Coronary artery (tissue), 2 donors: ENCODE data around the gene RAB34.

Source experiments
- DNase-seq: peaks from one replicate; pipeline ENCODE4 v3.0.0-alpha.2; 2017; ENCODE audit warnings: low spot score
- H3K27ac ChIP-seq, 2 donors: fragments of 200-600 bp; sonication (generic); one replicate each; pipeline ENCODE4 v1.5.1; 2016 to 2019
- H3K4me3 ChIP-seq: fragments of 200-600 bp; sonication (generic); 2 replicates; pipeline ENCODE4 v1.5.1; 2016; ENCODE audit warnings: mild to moderate bottlenecking, moderate library complexity
- TF ChIP-seq, protein P1 (sequence below): fragments of 200-600 bp; sonication (generic); IDR thresholded peaks from one replicate; pipeline ENCODE4 v1.5.1; 2019; ENCODE audit warnings: antibody characterized with exemption

The RAB34 gene

DNA sequence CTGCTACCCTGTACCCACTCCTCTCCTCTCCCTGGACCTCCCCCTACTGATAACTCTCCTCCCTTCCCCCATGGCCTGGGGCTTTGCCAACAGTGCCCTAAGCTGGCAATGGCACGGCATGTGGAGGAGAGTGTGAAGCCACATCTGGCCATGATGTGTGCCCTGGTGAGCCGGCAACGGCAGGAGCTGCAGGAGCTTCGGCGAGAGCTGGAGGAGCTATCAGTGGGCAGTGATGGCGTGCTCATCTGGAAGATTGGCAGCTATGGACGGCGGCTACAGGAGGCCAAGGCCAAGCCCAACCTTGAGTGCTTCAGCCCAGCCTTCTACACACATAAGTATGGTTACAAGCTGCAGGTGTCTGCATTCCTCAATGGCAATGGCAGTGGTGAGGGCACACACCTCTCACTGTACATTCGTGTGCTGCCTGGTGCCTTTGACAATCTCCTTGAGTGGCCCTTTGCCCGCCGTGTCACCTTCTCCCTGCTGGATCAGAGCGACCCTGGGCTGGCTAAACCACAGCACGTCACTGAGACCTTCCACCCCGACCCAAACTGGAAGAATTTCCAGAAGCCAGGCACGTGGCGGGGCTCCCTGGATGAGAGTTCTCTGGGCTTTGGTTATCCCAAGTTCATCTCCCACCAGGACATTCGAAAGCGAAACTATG lies 31.3 kb upstream of the RAB34 start:
- Histone ChIP-seq H3K27ac (peak overlapping the region in 1 of 2 donors; percentile 17), H3K4me3 (no peak overlapping the region)
- TF ChIP-seq, protein P1, sequence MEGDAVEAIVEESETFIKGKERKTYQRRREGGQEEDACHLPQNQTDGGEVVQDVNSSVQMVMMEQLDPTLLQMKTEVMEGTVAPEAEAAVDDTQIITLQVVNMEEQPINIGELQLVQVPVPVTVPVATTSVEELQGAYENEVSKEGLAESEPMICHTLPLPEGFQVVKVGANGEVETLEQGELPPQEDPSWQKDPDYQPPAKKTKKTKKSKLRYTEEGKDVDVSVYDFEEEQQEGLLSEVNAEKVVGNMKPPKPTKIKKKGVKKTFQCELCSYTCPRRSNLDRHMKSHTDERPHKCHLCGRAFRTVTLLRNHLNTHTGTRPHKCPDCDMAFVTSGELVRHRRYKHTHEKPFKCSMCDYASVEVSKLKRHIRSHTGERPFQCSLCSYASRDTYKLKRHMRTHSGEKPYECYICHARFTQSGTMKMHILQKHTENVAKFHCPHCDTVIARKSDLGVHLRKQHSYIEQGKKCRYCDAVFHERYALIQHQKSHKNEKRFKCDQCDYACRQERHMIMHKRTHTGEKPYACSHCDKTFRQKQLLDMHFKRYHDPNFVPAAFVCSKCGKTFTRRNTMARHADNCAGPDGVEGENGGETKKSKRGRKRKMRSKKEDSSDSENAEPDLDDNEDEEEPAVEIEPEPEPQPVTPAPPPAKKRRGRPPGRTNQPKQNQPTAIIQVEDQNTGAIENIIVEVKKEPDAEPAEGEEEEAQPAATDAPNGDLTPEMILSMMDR: no peak
- DNase-seq: no peak

DNA sequence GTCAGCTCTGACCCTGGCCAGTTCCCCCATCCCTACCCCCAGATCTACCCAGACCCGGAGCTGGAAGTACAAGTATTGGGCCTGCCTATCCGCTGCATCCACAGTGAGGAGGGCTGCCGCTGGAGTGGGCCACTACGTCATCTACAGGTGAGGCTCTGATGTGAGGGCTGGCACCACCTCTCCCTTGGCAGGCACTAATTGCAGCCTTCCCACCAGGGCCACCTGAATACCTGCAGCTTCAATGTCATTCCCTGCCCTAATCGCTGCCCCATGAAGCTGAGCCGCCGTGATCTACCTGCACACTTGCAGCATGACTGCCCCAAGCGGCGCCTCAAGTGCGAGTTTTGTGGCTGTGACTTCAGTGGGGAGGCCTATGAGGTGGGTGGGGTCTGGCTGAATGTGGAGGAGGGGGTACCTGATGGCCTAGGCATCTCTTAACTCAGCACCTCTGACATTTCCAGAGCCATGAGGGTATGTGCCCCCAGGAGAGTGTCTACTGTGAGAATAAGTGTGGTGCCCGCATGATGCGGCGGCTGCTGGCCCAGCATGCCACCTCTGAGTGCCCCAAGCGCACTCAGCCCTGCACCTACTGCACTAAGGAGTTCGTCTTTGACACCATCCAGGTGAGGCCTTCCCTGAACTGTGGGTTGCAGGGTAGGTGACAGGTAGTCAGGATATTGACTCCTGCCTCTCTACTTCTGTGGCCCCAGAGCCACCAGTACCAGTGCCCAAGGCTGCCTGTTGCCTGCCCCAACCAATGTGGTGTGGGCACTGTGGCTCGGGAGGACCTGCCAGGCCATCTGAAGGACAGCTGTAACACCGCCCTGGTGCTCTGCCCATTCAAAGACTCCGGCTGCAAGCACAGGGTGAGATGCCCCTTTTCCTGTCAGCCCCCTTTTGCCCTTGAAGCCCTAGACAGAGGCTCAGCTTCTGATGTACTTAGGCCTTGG lies 30.4 kb upstream of the RAB34 start:
- H3K27ac ChIP-seq: peak overlapping the region in 1 of 2 donors; percentile 90
- DNase-seq: no peak
- TF ChIP-seq, protein P1: no peak
- no peak overlapping the region for H3K4me3 ChIP-seq

DNA sequence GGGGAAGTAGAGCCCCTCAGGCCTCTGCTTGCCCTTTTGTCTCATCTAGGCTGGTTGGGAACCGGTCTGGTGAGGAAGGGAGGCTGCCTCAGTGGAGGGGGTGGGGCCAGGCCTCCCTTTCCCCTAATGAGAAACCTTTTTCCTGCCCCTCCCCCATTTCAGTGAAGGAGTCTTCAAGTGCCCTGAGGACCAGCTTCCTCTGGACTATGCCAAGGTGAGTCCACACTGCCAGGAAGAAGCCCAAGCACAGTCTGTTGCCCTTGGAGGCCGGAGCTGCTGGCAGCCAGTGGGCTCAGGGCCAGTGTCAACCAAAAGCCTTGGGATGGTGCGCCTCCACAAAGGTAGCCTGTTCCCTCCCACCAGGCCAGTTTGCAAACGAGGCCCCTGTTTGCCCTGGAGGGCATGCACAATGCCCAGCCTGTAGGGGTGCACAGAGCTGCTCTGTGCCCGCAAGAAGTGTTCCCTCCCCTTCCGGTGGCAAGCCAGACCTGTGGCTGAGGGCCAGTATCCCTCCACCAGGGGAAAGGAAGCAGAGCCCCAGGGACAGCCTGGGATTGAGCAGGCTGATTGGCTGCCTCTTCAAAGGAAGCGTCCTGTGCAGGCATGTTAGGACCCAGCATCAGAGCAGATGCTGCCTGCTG lies 29.5 kb upstream of the RAB34 start:
- Histone ChIP-seq H3K4me3 (no peak overlapping the region), H3K27ac (peak overlapping the region; percentile 15 to 90)
- no peak for DNase-seq
- TF ChIP-seq, protein P1: no peak

DNA sequence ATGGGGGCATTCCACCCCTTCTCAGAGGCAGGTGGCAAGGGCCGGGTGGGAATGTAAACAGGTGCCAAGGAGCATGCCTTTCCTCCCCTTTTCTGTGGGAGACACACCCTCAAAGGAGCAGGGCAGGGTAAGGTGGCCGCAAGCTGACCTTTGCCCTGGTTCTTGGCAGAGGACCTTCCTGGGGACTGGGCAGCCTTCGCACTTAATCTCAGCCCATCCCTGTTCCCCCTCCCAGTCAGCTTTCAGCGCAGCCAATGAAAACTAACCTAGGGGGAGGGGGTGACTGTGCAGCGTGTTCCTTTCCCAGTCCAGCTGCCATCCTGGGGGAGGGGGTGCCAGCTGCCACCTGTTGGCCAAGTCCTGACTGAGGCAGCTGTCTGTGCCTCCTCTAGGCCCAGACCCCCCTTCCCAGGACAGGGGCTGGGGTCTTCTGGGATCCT lies 29.0 kb upstream of the RAB34 start:
- H3K27ac ChIP-seq: peak overlapping the region; percentile 15 to 90
- TF ChIP-seq, protein P1: no peak
- H3K4me3 ChIP-seq: no peak overlapping the region
- no peak for DNase-seq

DNA sequence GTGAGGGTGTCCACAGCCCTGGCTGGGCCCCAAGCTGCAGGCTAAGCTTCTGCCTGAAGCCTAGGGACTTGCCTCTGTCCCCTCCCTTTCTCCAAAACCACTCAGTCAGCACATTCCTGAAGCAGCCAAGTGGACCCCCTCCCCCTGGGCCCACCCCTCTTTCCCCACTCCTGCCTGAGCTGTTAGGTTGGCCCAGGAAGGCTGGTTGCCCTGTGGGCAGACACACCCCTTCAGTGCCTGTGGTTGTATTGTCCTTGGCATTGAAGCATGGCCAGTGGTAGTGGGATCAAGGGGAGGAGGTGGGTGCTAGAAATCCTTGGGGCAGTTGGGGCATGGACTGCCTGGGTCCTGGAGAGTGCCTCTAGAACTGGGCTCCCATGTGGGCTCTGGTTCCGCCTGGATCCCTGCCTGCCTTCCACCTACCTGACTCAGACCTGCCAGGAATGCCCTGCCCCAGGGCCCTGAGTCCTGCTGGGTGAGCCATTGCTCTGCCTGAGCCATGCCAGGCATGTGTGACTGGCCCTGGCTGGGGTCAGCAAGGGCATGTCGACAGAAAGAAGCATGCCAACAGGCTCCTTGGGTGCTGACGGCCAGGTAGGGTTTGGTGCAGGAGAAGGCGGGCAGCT lies 28.2 kb upstream of the RAB34 start:
- peak overlapping the region; percentile 73 for H3K4me3 ChIP-seq
- H3K27ac ChIP-seq: peak overlapping the region; percentile 85 to 90
- DNase-seq: no peak
- TF ChIP-seq, protein P1: no peak

DNA sequence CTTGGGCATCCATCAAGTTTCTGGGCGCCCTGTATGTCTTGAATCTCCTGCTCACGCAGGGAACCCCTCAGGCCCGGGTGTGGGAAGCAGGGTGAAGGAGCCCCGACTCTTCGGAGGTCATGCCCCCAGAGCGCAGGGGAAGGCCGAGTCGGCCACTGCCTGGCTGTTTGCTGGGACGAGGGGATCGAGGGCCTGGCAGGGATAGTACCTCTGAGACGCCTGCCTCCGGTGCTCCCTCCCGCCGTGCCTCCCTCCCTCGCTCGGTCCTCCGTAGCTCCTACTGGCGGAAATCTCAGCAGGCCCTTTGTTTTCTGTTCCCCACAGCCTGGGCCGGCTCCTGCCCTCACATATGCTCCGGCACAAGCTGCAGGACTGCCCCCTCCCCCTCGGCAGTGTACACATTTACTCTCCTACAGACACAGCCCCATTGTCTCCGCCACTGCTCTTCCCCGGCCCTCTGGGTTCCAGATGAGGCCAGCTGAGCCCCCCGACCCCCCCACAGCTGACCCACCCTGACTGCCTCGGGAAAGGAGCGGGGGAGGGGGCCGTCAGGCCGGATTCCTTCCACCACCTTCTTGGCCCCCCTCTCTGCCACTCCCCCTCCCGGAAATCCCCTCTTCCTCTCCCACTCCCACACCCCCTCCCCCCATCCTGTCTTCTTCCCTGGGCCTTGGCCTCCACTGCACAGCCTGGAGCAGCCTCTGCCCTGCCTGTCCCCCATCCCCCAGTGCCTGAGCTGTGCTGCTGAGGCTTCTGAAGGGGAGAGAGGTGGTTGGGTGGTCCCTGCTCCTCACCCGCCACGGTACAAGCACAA lies 27.5 kb upstream of the RAB34 start:
- TF ChIP-seq, protein P1: no peak
- peak overlapping the region; percentile 73 for H3K4me3 ChIP-seq
- peak overlapping the region; percentile 85 to 90 for H3K27ac ChIP-seq
- no peak for DNase-seq
